Measurements from ENCODE around the gene COP1. TPM values are rescaled to one million over a fixed set of nuclear protein-coding genes. Genes with fewer than 3 reads are reported as not detected.

The COP1 gene
- total and polyA plus RNA-seq, 10 of the 15 experiments (the other 5 are each of a cell fraction or from before 2014, with no cell fraction given) = 17.7 to 49.9 (median 38.7) TPM

DNA sequence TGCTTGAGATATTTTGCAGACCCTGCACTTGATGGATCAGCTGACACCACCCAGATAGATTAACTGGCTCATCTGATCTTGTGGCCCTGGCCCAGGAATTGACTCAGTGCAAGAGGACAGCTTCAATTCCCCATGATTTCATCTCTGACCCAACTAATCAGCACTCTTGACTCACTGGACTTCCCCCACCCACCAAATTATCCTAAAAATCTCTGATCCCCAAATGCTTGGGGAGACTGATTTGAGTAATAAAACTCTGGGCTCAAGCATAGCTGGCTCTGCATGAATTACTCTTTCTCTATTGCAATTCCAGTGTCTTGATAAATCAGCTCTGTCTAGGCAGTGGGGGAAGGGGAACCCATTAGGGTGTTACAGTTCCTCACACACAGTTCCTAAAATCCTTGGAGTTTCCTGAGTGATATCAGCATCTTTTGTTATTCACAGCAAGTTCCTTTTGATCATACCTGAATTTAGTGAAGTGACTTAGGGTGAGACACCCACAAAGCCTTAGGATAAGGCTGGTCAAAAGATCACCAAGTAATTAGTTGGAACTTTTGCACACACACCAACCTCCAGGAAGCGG lies 104.2 kb downstream of the COP1 start:
- 100% methylated on average over 1 of the region's 1 CpG for WGBS (ENCODE audit: insufficient coverage, insufficient replicate concordance, low lambda C conversion rate, missing lambda C conversion rate)
- POLR2A ChIA-PET = no interaction called here
- H4K20me1 ChIP-seq (ENCODE audit: control insufficient read depth, insufficient read depth) = no peaks in the 10 kb centered on the region
- no peaks in the 10 kb centered on the region for H3K27me3 ChIP-seq (replicated peaks in 1 of 2; ENCODE audit: control insufficient read depth in 2 of 2, insufficient read depth in 2 of 2, low read length in 1 of 2)
- in situ Hi-C loops (cut with MboI) (no loop called here), intact Hi-C loops (cut with micrococcal nuclease; ENCODE audit: unreplicated experiment) (no loop called here)
- H3K9ac ChIP-seq (ENCODE audit: control insufficient read depth, insufficient read depth, low read length) = no peak overlapping the region
- peaks cover 0 to 5% of the 10 kb centered on the region in 2 experiments; a peak in 2 of 4 replicates for H3K36me3 ChIP-seq (ENCODE audit: control insufficient read depth in 2 of 2, insufficient read depth in 2 of 2, low read length in 1 of 2)
- no peaks in the 10 kb centered on the region for H3K9me3 ChIP-seq (replicated peaks; ENCODE audit: control insufficient read depth, insufficient read depth, low read length)
- no peak overlapping the region for H3K4me3 ChIP-seq
- TF ChIP-seq KAT2A (conservative IDR thresholded peaks at IDR 0.05; ENCODE audit: control insufficient read depth, low read depth, low read length) (no peak), TCF12 (IDR thresholded peaks at IDR 0.05; ENCODE audit: low read depth, low read length) (no peak), SPI1 (IDR thresholded peaks at IDR 0.05; ENCODE audit: borderline replicate concordance, insufficient read depth, low read depth, low read length) (no peak), ETV6 (conservative IDR thresholded peaks at IDR 0.05 in 1 of 2, IDR thresholded peaks at IDR 0.05 in 1 of 2; ENCODE audit: borderline replicate concordance in 1 of 2, low read depth in 1 of 2) (no peak), NR2C2 (IDR thresholded peaks at IDR 0.05; ENCODE audit: borderline replicate concordance, control insufficient read depth, insufficient read length, low read depth) (no peak), TBL1XR1 (IDR thresholded peaks at IDR 0.05; ENCODE audit: low read depth, low read length) (no peak), POLR2A (IDR thresholded peaks at IDR 0.05; ENCODE audit: low read depth, low read length) (no peak), CREM (IDR thresholded peaks at IDR 0.05; ENCODE audit: low read depth) (no peak), HDGF (IDR thresholded peaks at IDR 0.05) (no peak), MEF2A (IDR thresholded peaks at IDR 0.05; ENCODE audit: insufficient read depth, low read depth, low read length) (no peak), FOS (IDR thresholded peaks at IDR 0.05; ENCODE audit: borderline replicate concordance, extremely low read depth, insufficient read length) (no peak), PAX5 (IDR thresholded peaks at IDR 0.05; ENCODE audit: borderline replicate concordance, low read depth, low read length) (no peak), NRF1 (conservative IDR thresholded peaks at IDR 0.05; ENCODE audit: low read depth, low read length) (no peak)
- TF ChIP-seq, protein P1, sequence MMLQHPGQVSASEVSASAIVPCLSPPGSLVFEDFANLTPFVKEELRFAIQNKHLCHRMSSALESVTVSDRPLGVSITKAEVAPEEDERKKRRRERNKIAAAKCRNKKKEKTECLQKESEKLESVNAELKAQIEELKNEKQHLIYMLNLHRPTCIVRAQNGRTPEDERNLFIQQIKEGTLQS (IDR thresholded peaks at IDR 0.05; ENCODE audit: borderline replicate concordance, extremely low read depth, low read depth, low read length) = no peak
- TF ChIP-seq, protein P2, sequence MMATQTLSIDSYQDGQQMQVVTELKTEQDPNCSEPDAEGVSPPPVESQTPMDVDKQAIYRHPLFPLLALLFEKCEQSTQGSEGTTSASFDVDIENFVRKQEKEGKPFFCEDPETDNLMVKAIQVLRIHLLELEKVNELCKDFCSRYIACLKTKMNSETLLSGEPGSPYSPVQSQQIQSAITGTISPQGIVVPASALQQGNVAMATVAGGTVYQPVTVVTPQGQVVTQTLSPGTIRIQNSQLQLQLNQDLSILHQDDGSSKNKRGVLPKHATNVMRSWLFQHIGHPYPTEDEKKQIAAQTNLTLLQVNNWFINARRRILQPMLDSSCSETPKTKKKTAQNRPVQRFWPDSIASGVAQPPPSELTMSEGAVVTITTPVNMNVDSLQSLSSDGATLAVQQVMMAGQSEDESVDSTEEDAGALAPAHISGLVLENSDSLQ (IDR thresholded peaks at IDR 0.05) = no peak
- TF ChIP-seq, protein P3, sequence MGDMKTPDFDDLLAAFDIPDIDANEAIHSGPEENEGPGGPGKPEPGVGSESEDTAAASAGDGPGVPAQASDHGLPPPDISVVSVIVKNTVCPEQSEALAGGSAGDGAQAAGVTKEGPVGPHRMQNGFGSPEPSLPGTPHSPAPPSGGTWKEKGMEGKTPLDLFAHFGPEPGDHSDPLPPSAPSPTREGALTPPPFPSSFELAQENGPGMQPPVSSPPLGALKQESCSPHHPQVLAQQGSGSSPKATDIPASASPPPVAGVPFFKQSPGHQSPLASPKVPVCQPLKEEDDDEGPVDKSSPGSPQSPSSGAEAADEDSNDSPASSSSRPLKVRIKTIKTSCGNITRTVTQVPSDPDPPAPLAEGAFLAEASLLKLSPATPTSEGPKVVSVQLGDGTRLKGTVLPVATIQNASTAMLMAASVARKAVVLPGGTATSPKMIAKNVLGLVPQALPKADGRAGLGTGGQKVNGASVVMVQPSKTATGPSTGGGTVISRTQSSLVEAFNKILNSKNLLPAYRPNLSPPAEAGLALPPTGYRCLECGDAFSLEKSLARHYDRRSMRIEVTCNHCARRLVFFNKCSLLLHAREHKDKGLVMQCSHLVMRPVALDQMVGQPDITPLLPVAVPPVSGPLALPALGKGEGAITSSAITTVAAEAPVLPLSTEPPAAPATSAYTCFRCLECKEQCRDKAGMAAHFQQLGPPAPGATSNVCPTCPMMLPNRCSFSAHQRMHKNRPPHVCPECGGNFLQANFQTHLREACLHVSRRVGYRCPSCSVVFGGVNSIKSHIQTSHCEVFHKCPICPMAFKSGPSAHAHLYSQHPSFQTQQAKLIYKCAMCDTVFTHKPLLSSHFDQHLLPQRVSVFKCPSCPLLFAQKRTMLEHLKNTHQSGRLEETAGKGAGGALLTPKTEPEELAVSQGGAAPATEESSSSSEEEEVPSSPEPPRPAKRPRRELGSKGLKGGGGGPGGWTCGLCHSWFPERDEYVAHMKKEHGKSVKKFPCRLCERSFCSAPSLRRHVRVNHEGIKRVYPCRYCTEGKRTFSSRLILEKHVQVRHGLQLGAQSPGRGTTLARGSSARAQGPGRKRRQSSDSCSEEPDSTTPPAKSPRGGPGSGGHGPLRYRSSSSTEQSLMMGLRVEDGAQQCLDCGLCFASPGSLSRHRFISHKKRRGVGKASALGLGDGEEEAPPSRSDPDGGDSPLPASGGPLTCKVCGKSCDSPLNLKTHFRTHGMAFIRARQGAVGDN (IDR thresholded peaks at IDR 0.05) = no peak
- TF ChIP-seq, protein P4, sequence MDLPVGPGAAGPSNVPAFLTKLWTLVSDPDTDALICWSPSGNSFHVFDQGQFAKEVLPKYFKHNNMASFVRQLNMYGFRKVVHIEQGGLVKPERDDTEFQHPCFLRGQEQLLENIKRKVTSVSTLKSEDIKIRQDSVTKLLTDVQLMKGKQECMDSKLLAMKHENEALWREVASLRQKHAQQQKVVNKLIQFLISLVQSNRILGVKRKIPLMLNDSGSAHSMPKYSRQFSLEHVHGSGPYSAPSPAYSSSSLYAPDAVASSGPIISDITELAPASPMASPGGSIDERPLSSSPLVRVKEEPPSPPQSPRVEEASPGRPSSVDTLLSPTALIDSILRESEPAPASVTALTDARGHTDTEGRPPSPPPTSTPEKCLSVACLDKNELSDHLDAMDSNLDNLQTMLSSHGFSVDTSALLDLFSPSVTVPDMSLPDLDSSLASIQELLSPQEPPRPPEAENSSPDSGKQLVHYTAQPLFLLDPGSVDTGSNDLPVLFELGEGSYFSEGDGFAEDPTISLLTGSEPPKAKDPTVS (IDR thresholded peaks at IDR 0.05; ENCODE audit: low read depth, low read length) = no peak
- BruUV-seq (replicated peaks) = no TSS peak
- no peak overlapping the region for H3K4me2 ChIP-seq (ENCODE audit: control insufficient read depth, insufficient read depth)
- CTCF ChIA-PET = interaction anchor here (0.5 to 1.2 kb wide), 2 partner anchors 8 to 156 kb away, joined by 3 read pairs; no protein-coding TSS in a partner anchor
- ATAC-seq = no peak
- no peak overlapping the region for H3K27ac ChIP-seq (ENCODE audit: control insufficient read depth, insufficient read depth)
- FAIRE-seq = no peak
- H2AFZ ChIP-seq (ENCODE audit: control insufficient read depth, low read depth, low read length) = no peak overlapping the region
- SMC1A ChIA-PET (ENCODE audit: uncharacterized antibody, unreplicated experiment) = interaction anchor here (0.6 to 1.5 kb wide), 7 partner anchors 12 to 97 kb away, joined by 3 to 5 read pairs (median 3); no protein-coding TSS in a partner anchor
- DNase-seq (ENCODE audit: low read depth, low spot score) = no peak
- RAD21 ChIA-PET (ENCODE audit: unreplicated experiment) = no interaction called here
- H3K79me2 ChIP-seq (ENCODE audit: control insufficient read depth, insufficient read depth, low read length) = no peaks in the 10 kb centered on the region
- no peaks in the 10 kb centered on the region for H3K4me1 ChIP-seq (ENCODE audit: control insufficient read depth, insufficient read depth, low read length)
